ENCODE data around the gene COLEC11.

COLEC11 gene

GRCh38 chr2:3585261-3586109 lies 9.4 kb upstream of the COLEC11 start:
- no peak for DNase-seq

GRCh38 chr2:3586220-3586619 lies 8.7 kb upstream of the COLEC11 start:
- DNase-seq, result no peak

- DNase-seq, result no peak
Observed at GRCh38 chr2:3587021-3587420, 7.9 kb upstream of the COLEC11 start.

- no peak for DNase-seq
Observed at GRCh38 chr2:3587432-3587831, 7.5 kb upstream of the COLEC11 start.

- DNase-seq, result no peak
Observed at GRCh38 chr2:3588084-3588483, 6.8 kb upstream of the COLEC11 start.

- DNase-seq, result no peak
Observed at GRCh38 chr2:3589086-3589485, 5.8 kb upstream of the COLEC11 start.

- DNase-seq, result no peak
Observed at GRCh38 chr2:3595404-3595803, 492 bp downstream of the COLEC11 start.

GRCh38 chr2:3595985-3596384 lies 1.1 kb downstream of the COLEC11 start:
- DNase-seq, result no peak

GRCh38 chr2:3596901-3597417 lies 2.0 kb downstream of the COLEC11 start:
- no peak for DNase-seq

GRCh38 chr2:3597567-3597966 lies 2.7 kb downstream of the COLEC11 start:
- no peak for DNase-seq

GRCh38 chr2:3598197-3598910 lies 3.4 kb downstream of the COLEC11 start:
- no peak for DNase-seq

GRCh38 chr2:3598912-3599854 lies 4.3 kb downstream of the COLEC11 start:
- no peak for DNase-seq

- no peak for DNase-seq
Observed at GRCh38 chr2:3600256-3600855, 5.4 kb downstream of the COLEC11 start.

GRCh38 chr2:3601561-3602271 lies 6.8 kb downstream of the COLEC11 start:
- DNase-seq, result no peak

GRCh38 chr2:3602553-3603339 lies 7.8 kb downstream of the COLEC11 start:
- no peak for DNase-seq

GRCh38 chr2:3603536-3604206 lies 8.8 kb downstream of the COLEC11 start:
- no peak for DNase-seq

GRCh38 chr2:3604207-3604877 lies 9.4 kb downstream of the COLEC11 start:
- DNase-seq, result no peak

GRCh38 chr2:3604991-3605961 lies 10.4 kb downstream of the COLEC11 start:
- peak; percentile 76 for DNase-seq

GRCh38 chr2:3606028-3606369 lies 11.1 kb downstream of the COLEC11 start:
- DNase-seq, result no peak

Measured in NCI-H1048 (cell line).